Kidney epithelial cell (primary cell): ENCODE measurements around the gene MOB3A. TPM values are rescaled to one million over a fixed set of nuclear protein-coding genes. Genes with fewer than 3 reads are reported as not detected.

Experiments
- DNase-seq: peaks from one replicate; pipeline ENCODE4 v3.0.0-alpha.2; 2010; ENCODE audit warnings: low read depth
- H3K27me3 ChIP-seq: 2 replicates; pipeline ENCODE4 v1.6.0; 2011; ENCODE audit warnings: low read length; ENCODE audit not compliant: control insufficient read depth, insufficient read depth
- H3K36me3 ChIP-seq: 2 replicates; pipeline ENCODE4 v1.5.1; 2011; ENCODE audit warnings: low read length; ENCODE audit not compliant: control insufficient read depth, insufficient read depth
- H3K4me3 ChIP-seq: 2 replicates; pipeline ENCODE4 v1.5.1; 2011; ENCODE audit warnings: low read depth, mild to moderate bottlenecking, control low read depth, low read length
- total RNA-seq: library from RNA; depleted of rRNA; stranded (reverse); fragments of >200 nt; gene quantifications from 2 replicates; pipeline ENCODE4 v1.2.3, GENCODE V29; 2015
- TF ChIP-seq, protein P1 (sequence below): IDR thresholded peaks from 2 replicates; pipeline ENCODE4 v1.5.1; 2011; ENCODE audit warnings: mild to moderate bottlenecking, moderate library complexity, low read length, control low read depth, inconsistent platforms; ENCODE audit not compliant: insufficient read depth, poor library complexity, severe bottlenecking

The MOB3A gene
- total RNA-seq, 1 donor from 2014 or later = 40.3 TPM

DNA sequence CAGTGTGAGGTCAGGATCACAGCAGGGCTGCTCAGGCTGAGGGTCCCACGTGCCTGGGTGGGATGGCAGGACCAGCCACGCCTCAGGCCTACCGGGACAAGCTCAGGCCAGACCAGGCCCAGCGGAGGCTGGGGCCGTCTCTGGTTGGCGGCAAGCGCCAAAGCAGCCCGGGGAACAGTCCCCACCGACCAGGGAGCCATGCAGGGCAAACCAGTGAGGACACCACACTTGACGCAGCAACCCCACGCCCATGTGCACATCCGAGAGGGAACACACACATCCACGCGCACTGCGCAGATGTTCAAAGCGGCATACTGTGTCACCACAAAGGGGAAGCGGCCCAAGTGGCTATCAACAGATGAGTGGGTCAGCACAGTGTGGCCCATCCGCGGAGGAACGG lies 15.8 kb upstream of the MOB3A start:
- no peak for DNase-seq
- Histone ChIP-seq H3K4me3 (no peak overlapping the region), H3K36me3 (peaks cover 4% of the 10 kb centered on the region), H3K27me3 (no peaks in the 10 kb centered on the region)
- TF ChIP-seq, protein P1, sequence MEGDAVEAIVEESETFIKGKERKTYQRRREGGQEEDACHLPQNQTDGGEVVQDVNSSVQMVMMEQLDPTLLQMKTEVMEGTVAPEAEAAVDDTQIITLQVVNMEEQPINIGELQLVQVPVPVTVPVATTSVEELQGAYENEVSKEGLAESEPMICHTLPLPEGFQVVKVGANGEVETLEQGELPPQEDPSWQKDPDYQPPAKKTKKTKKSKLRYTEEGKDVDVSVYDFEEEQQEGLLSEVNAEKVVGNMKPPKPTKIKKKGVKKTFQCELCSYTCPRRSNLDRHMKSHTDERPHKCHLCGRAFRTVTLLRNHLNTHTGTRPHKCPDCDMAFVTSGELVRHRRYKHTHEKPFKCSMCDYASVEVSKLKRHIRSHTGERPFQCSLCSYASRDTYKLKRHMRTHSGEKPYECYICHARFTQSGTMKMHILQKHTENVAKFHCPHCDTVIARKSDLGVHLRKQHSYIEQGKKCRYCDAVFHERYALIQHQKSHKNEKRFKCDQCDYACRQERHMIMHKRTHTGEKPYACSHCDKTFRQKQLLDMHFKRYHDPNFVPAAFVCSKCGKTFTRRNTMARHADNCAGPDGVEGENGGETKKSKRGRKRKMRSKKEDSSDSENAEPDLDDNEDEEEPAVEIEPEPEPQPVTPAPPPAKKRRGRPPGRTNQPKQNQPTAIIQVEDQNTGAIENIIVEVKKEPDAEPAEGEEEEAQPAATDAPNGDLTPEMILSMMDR = no peak

DNA sequence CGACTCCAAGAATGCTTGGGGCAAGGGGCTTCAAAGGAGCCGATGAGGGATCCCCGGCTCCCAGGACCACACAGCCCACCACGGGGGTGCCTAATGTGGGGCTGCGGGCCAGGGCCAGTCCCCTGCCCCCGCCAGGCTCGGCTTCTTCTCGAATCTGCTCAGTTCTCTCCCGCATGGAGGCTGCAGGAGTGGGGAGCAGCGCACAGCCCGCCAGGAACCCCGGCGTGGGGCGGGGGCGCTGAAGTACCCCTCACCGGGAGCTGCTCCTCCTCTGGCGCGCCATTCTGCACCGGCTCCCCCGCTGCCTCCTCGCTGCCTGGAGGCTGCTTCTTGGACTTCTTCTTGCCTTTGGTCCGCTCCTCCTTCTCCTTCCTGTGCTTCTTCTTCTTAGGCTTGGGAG lies 15.3 kb upstream of the MOB3A start:
- peaks cover 5% of the 10 kb centered on the region for H3K36me3 ChIP-seq
- no peak overlapping the region for H3K4me3 ChIP-seq
- DNase-seq = no peak
- TF ChIP-seq, protein P1 = no peak
- H3K27me3 ChIP-seq = no peaks in the 10 kb centered on the region

DNA sequence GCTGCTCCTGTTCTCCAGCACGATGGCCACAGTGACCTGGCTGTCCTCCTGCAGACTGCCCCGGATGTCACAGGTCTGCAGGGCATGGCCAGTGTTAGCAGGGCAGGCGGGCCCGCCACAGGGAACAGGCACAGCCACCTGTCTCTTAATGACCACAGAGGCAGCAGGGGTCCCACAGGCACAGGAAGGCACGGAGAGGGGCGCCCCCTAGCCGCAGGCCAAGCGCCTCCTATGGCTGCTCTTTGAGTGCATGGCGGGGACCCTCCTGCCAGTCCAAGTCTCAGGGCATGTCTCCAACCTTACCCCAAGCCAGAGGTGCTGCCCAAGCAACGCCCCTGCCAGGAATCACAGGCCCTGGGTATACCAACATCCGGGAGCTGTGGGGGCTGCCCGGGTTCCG lies 14.7 kb upstream of the MOB3A start:
- TF ChIP-seq, protein P1 = peak; percentile 4
- DNase-seq = no peak
- Histone ChIP-seq H3K27me3 (no peaks in the 10 kb centered on the region), H3K4me3 (no peak overlapping the region), H3K36me3 (peaks cover 7% of the 10 kb centered on the region)

DNA sequence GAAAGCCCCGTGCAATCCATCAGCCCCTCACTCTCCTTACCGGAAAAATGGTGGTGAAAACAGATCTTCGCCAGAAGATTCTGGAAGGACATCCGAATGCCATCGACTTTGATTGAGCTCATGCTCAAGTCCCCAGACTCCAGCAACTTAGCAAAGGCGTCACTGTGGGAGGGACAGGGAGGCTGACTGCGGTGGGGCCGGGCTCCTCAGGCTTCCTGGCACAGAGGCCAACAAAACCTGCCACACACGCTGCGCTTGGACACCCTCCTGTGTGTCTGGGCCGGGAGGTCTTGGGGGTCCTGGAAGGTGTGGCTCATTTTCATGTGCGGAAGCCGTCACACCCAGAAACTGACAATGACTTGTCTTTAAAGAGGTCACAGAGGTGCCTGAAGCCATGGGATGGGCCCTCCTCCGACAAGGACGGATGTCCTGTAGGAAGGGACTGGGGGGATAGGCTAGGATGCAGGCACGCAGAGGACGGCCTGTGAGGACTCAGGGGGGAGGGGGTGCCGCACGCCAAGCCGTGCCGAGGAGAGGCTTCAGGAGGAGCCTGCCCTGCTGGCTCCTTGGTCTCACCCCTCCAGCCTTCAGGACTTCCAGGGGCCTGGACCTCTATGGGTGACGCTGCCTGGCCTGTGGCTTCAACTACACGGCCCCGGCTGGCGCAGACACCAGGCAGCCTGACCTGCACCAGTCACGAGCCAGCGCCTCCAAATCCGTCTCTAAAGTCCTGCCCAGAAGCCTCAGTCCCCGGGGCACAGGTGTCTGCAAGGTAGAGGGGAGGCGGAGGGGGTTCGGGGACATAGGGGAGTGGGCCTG lies 13.1 kb upstream of the MOB3A start:
- no peaks in the 10 kb centered on the region for H3K27me3 ChIP-seq
- no peak for DNase-seq
- peaks cover 5% of the 10 kb centered on the region for H3K36me3 ChIP-seq
- TF ChIP-seq, protein P1 = no peak
- H3K4me3 ChIP-seq = no peak overlapping the region

DNA sequence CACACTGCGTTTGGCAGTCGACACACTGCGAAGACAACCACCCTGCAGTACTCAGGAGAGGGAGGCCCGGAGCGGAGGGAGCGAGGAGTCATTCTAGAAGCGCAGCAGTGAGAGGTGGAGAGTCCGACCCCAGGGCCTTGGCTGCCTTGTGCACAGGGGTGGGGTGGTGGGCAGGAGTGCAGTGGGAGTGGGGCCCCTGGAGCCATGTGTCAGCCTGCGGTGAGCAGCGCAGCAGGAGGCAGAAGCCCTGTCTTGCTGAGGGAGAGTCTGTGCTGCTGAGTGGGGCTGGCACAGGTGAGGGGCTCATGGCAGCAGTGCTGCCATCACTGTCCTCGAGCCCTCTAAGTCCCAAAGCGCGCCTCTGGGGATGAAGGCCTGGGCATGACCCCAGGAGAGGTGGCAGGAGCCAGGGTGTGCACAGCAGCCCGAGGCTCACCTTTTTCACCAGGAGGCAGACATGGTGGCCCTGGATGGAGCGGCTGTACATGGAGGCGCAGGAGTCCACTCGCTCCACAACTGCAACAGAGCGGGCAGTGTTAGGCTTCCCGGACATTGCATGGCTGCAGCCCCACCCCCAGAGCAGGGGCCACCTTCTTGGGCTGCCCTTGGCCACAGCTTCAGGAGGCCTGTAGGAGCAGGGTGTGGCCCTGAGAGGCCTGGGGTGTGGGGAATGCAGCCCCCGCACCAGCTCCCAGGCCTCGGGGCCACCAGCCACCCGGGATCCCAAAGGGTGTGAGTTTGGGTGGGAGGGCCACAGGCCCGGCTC lies 12.3 kb upstream of the MOB3A start:
- peaks cover 5% of the 10 kb centered on the region for H3K36me3 ChIP-seq
- H3K4me3 ChIP-seq = no peak overlapping the region
- no peak for DNase-seq
- TF ChIP-seq, protein P1 = no peak
- no peaks in the 10 kb centered on the region for H3K27me3 ChIP-seq
